ENCODE results near the gene SHH.

SHH gene

GRCh38 chr7:155811895-155812761 is at the start of gene SHH:
SHH (minus strand) TSS chr7:155812463; CDS start chr7:155812122, 341 bp downstream.
- no peak for DNase-seq (ENCODE audit: low read depth)

DNA sequence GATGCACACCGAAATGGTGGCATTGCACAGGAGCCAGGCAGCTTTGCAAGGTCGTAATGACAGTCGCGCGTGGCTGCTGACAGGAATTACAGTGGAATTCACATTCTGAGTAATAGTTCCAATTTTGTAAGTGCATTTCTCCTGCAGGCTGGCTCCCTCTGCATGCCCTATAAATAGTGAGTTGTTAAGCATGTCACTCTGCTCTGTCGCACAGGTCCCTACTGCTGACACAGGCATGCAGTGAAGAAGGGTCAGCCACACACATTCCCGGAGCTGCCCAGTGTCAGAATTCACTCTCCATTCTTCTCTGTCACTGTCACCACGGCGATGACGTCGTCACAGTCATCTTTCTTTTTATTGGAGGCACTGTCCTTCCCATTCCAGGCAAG is 49.2 kb upstream of the SHH start:
- no peak for DNase-seq (ENCODE audit: low read depth)

GRCh38 chr7:155860840-155861479 is 48.7 kb upstream of the SHH start:
- DNase-seq (ENCODE audit: low read depth) = no peak

DNA sequence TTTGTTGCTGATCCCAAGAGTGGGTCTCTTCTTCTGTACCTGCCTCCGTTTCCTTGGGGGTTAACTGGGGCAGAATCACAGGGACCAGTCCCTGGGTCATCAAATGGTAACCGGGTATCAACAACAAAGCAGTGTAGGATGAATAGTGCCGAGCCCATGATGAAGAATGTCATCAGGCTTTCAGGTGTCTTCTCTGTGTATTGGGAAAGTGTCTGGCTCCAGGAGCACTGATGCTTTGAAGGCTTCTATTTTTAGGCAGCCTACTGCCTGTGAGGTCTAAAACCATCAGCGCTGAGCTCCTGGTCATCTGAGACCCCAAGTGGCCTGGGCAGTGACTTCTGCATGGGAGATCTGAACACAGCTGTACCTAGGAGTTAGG is 48.2 kb upstream of the SHH start:
- DNase-seq (ENCODE audit: low read depth) = no peak

GRCh38 chr7:155858521-155859061 is 46.3 kb upstream of the SHH start:
- no peak for DNase-seq (ENCODE audit: low read depth)

DNA sequence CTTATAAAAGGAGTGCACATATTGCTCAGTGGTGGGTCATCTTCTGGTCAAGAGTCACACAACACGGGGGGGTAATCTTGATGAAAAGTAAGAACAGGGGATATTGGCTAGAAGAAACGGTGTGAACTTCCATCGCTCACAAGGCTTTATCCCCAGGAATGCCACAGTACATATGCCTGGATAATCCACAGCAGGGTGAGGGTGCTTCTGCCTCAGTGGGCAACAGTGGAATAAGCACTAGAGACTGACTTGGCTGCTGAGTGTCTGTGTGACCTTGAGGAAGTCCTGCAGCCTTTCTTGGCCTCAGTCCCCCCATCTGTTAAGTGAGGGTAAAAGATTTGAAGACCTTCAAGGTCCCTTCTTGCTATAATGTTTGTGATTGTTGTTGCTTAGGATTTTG is 44.9 kb upstream of the SHH start:
- no peak for DNase-seq (ENCODE audit: low read depth)

DNA sequence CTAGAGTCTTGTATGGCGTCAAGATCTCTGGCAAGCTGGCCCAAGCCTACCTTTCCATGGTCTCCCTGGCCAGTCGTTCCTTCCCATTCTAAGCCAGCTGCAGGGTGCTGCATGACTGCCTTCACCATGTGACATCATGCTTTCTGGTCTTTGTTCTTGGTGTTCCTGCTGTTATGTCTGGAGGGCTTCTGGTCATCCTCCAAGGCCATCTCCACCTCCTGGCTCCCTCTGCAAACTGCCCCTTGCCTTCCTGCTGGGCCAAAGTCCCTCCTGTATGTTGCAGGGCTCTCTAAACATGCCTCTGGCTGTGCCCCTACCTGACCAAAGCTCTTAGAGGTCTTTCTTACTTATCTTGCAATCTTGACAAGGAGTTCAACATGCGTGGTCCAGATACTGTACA is 44.4 kb upstream of the SHH start:
- DNase-seq (ENCODE audit: low read depth) = no peak

DNA sequence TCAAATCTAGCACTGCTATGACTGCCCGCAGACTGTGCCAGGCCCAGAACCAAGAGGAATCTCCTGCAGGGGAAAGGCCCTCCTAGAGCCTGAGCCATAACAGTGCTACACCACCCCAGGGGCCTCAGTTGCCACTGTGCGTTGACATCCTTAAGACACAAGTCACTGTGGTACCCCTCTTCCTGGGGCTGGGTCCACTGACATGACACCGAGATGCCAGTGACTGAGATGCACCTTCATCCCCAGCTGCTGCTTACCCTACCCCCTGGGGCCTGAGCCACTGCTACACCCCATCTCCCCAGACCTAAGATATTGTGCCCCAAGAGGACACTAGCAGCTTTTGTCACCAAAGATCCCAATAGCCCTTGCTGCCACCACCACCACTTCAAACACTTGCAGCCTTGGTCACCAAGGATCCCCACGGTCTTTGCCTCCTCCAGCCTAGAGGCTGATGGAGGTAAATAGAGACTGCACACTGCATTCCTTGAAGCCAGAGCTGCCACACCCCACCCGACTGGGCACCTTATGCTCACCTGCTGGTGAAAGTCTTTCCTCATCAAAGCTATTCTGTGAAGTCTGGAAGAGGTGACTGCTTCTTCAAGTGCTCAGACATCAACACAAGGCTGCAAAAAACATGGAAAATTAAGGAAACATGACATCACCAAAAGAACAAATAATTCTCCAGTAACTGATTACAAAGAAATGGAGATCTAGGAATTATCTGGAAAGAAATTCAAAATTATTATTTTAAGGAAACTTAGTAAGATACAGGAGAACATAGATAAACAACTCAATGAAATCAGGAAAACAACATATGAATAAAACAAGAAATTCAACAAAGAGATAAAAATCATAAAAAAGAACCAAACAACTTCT is 40.4 kb upstream of the SHH start:
- DNase-seq (ENCODE audit: low read depth) = no peak

DNA sequence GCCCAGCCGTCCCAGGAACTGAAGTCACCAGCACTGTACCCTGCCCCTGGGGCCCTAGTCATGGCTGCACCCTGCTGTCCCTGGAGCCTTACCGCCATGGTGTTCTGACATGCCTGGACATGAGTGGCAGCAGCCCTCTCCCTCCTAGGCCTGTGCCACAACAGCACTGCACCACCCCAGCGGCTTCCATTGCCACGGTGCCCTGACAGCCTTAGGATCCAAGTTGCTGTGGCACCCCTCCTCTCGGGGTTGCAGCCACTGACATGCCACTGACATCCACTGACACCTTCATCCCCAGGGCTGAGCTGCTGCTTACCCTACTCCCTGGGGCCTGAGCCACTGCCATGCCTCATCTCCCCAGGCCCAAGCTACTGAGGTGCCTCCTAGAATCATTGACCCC is 39.6 kb upstream of the SHH start:
- no peak for DNase-seq (ENCODE audit: low read depth)

GRCh38 chr7:155850766-155851678 is 38.8 kb upstream of the SHH start:
- DNase-seq (ENCODE audit: low read depth) = no peak

- DNase-seq (ENCODE audit: low read depth) = no peak
Measured at GRCh38 chr7:155850001-155850436, 37.8 kb upstream of the SHH start.

DNA sequence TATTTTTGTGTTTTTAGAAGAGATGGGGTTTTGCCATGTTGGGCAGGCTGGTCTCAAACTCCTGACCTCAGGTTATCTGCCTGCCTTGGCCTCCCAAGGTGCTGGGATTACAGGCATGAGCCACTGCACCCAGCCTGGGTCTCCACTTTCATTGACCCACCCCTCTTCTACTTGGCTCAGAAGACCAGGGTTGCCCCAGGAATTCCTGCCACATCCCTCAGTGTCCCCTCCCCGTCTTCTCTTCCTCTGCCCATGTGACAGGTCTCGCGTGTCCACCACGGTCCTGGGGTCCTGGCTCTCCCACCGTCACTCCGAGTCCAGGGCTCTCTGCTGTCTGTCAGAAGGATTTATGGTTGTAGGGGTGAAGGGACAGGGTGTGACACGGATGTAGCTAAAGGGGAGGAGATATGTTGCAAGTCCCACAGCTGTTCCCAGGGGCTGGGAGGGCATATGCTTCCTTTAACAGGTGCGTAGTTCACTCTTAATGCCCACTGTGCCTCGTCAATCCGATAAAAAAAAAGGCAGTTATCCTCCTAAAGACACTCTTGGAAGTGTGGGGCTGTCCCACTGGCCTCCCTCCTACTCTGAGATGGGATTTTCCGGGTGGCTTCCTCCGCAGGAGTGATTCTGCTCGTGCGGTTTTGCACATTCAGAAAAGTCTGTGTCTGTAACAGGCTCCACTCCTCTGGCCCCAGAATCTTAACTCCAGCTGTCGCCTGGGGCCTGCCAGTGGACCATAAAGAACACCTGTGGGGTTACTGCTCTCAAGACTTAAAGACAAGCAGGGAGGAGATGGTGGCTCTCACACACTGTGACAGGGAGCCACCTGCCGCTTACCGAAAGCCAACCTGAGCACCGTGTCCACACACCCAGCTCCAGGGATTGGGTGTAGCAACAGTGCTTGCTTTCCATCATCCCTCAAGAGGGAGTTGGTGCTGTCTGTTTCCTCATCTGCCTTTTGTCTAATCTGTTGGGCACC is 36.7 kb upstream of the SHH start:
- no peak for DNase-seq (ENCODE audit: low read depth)

GRCh38 chr7:155847821-155848435 is 35.7 kb upstream of the SHH start:
- DNase-seq (ENCODE audit: low read depth) = no peak

DNA sequence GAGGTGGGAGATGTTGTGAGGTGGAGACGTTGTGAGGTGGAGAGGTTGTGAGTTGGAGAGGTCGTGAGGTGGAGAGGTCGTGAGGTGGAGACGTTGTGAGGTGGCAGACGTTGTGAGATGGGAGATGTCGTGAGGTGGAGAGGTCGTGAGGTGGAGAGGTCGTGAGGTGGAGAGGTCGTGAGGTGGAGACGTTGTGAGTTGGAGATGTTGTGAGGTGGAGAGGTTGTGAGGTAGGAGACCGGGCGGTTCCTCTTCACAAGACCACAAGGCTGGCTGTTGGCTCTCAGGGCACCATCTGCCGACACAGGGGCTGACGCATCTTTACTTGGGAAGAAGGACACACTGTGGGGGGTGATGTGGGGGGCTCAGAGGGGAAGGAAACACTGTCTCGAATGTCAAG is 34.7 kb upstream of the SHH start:
- no peak for DNase-seq (ENCODE audit: low read depth)

DNA sequence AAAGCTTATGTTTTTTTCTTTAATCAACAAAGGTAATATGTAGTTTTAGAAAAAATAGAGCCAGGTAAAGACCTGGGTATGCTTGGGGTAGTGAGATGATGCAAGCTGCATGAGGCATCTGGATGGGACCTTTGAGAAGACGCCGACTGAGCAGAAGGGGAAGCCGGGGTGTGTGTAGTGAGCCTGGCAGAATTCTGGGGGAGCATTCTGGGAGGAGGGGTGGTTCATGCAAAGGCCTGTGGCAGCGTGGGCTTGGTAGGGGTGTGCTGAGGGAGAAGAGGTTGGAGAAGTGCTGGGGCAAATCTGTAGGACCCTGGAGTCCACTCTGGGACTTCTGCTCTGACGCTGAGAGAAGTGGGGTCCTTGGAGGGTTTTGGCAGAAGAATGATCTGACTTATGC is 33.9 kb upstream of the SHH start:
- no peak for DNase-seq (ENCODE audit: low read depth)

DNA sequence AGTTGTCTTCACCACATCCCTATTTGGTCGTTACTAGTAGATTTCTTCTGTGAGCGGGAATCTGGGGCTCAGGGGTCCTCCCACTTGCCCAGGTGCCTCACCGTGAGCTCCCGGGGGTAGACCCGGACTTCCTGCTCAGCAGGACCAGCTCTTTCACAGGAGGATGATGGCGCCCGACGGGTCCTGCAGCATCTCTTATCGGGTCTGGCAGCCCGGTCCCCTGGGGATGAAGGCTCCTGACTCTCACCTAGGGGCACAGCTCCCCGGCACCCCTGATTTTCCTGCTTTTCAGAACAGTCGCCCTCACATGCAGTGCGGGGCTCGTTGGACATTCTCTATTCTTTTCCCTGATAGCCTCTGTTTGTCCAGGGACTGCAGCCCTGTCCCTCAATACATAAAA is 33.0 kb upstream of the SHH start:
- DNase-seq (ENCODE audit: low read depth) = no peak

DNA sequence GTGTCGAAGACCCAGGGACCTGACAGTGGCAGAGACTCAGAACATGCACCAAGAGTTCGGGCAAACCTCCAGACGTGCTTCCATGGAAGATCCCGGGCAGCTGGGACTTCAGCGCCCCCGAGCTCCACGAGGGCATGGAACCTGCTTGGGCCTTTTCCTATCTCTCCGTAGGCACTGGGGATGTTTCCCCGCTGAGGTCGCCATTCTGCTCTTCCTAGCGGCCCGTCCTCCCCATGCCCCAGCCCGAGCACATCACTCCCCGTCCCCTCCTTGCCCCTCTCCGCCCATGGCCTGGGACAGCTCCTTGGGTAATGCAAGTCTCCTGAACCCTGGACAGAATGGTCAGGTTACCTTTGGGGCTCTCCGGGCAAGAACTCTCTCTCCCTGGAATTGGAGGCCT is 32.3 kb upstream of the SHH start:
- no peak for DNase-seq (ENCODE audit: low read depth)

- no peak for DNase-seq (ENCODE audit: low read depth)
Measured at GRCh38 chr7:155844019-155844453, 31.8 kb upstream of the SHH start.

- DNase-seq (ENCODE audit: low read depth) = no peak
Measured at GRCh38 chr7:155843426-155844018, 31.3 kb upstream of the SHH start.
